Mesendoderm (in vitro differentiated cells): ENCODE measurements around the gene WDR76.

Experiments used
- DNase-seq: peaks from one replicate; pipeline ENCODE4 v3.0.0; 2013
- H2AK5ac ChIP-seq: 2 replicates; pipeline ENCODE4 v1.6.1; 2013; ENCODE audit warnings: low read length, inconsistent platforms
- H2BK120ac ChIP-seq: 2 replicates; pipeline ENCODE4 v1.6.1; 2013; ENCODE audit warnings: low read depth, mild to moderate bottlenecking, low read length, moderate library complexity, mixed read lengths
- H2BK15ac ChIP-seq: replicated peaks from 2 replicates; pipeline ENCODE4 v1.6.1; 2013; ENCODE audit warnings: low read depth, mild to moderate bottlenecking, moderate library complexity
- H2BK5ac ChIP-seq: 2 replicates; pipeline ENCODE4 v1.6.1; 2013; ENCODE audit warnings: low read length, inconsistent platforms
- H3K18ac ChIP-seq: 2 replicates; pipeline ENCODE4 v1.6.1; 2013; ENCODE audit warnings: mild to moderate bottlenecking, low read length, mixed read lengths
- H3K23ac ChIP-seq: one replicate; pipeline ENCODE4 v1.6.1; 2013; ENCODE audit warnings: low read length
- H3K27ac ChIP-seq: 2 replicates; pipeline ENCODE4 v1.5.1; 2013; ENCODE audit warnings: low read depth, mild to moderate bottlenecking, inconsistent platforms, low read length, moderate library complexity
- H3K27me3 ChIP-seq: 2 replicates; pipeline ENCODE4 v1.6.1; 2013; ENCODE audit warnings: low read length, control low read depth, mild to moderate bottlenecking, inconsistent platforms; ENCODE audit not compliant: insufficient read depth, poor library complexity
- H3K36me3 ChIP-seq: 2 replicates; pipeline ENCODE4 v1.6.1; 2013; ENCODE audit warnings: low read length, inconsistent platforms; ENCODE audit not compliant: control insufficient read depth, insufficient read depth
- H3K4ac ChIP-seq: one replicate; pipeline ENCODE4 v1.6.1; 2013; ENCODE audit warnings: low read depth, mild to moderate bottlenecking, low read length, moderate library complexity
- H3K4me1 ChIP-seq: 2 replicates; pipeline ENCODE4 v1.6.1; 2013; ENCODE audit warnings: low read depth, low read length, inconsistent platforms; ENCODE audit not compliant: control insufficient read depth
- H3K4me2 ChIP-seq: 2 replicates; pipeline ENCODE4 v1.6.1; 2013; ENCODE audit warnings: low read length
- H3K4me3 ChIP-seq: 2 replicates; pipeline ENCODE4 v1.5.1; 2013; ENCODE audit warnings: mild to moderate bottlenecking, low read length
- H3K56ac ChIP-seq: one replicate; pipeline ENCODE4 v1.6.1; 2013; ENCODE audit warnings: low read length
- H3K79me1 ChIP-seq: 2 replicates; pipeline ENCODE4 v1.6.1; 2013; ENCODE audit warnings: low read length, inconsistent platforms
- H3K79me2 ChIP-seq: 2 replicates; pipeline ENCODE4 v1.6.1; 2013; ENCODE audit warnings: mild to moderate bottlenecking, low read length; ENCODE audit not compliant: control insufficient read depth, insufficient read depth
- H3K9ac ChIP-seq: 2 replicates; pipeline ENCODE4 v1.6.1; 2013; ENCODE audit warnings: low read length, inconsistent platforms
- H4K5ac ChIP-seq: one replicate; pipeline ENCODE4 v1.6.1; 2013; ENCODE audit warnings: low read length
- H4K8ac ChIP-seq: one replicate; pipeline ENCODE4 v1.6.1; 2013; ENCODE audit warnings: low read depth, mild to moderate bottlenecking, control low read depth, low read length, moderate library complexity
- WGBS: extraction: QIAGEN DNeasy Blood & Tissue Kit; methylation state at CpG from one replicate; pipeline ENCODE4 v1.1.7; 2013; ENCODE audit warnings: low lambda C conversion rate, missing lambda C conversion rate; ENCODE audit not compliant: insufficient coverage; ENCODE audit errors: extremely low coverage; 5-methylcytosine and 5-hydroxymethylcytosine counted together

The WDR76 gene

DNA sequence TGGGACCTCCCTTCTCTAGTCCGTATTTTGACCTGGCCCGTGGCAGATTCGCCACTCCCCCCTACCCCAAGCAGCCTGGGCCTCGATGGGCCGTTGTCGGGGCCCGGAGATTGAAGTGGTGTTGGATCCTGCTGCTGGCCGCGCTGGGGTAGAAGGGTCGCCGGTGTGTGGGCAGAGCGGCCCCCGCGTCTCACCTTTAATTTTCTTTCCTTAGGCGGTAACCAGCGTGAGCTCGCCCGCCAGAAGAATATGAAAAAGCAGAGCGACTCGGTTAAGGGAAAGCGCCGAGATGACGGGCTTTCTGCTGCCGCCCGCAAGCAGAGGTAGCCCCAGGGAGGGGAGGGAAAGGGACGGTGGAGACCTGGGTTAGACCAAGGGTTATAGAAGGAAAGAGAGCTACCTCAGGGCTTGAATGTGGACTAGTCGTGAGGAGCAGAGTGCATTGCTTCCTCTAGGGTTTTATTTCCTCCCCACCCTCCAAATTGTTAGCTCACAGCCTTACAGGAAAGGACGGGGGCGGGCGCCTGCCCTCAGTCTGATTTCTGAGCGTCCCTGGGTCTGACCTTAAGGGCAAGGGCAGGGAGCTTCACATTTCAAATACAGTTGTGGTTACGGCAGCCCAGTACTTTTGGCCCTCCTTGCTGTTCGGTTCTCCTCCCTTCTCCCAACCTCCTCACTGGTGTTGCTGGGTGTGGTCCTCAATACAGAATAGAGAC, 33.9 kb upstream of the WDR76 start:
- DNase-seq: peak; percentile 59
- peak overlapping the region; percentile 99 for H3K9ac ChIP-seq
- H3K27ac ChIP-seq: peak overlapping the region; percentile 21
- H3K56ac ChIP-seq: peak overlapping the region; percentile 98
- H3K36me3 ChIP-seq: peaks cover 2% of the 10 kb centered on the region
- no CpG with 5 or more reads among the region's 33 CpGs for WGBS
- H4K8ac ChIP-seq: no peak overlapping the region
- H3K4me1 ChIP-seq: peaks cover 23% of the 10 kb centered on the region
- H3K4me2 ChIP-seq: peak overlapping the region; percentile 92
- peaks cover 20% of the 10 kb centered on the region for H3K79me1 ChIP-seq
- H3K4me3 ChIP-seq: peak overlapping the region; percentile 95
- H3K23ac ChIP-seq: peak overlapping the region; percentile 91
- peak overlapping the region; percentile 30 for H2BK5ac ChIP-seq
- H3K79me2 ChIP-seq: peaks cover 16% of the 10 kb centered on the region
- H2AK5ac ChIP-seq: peak overlapping the region; percentile 48
- H3K4ac ChIP-seq: peak overlapping the region; percentile 95
- H3K18ac ChIP-seq: peak overlapping the region; percentile 78
- no peak overlapping the region for H4K5ac ChIP-seq
- no peaks in the 10 kb centered on the region for H3K27me3 ChIP-seq
- no peak overlapping the region for H2BK120ac ChIP-seq
- H2BK15ac ChIP-seq: no peak overlapping the region

DNA sequence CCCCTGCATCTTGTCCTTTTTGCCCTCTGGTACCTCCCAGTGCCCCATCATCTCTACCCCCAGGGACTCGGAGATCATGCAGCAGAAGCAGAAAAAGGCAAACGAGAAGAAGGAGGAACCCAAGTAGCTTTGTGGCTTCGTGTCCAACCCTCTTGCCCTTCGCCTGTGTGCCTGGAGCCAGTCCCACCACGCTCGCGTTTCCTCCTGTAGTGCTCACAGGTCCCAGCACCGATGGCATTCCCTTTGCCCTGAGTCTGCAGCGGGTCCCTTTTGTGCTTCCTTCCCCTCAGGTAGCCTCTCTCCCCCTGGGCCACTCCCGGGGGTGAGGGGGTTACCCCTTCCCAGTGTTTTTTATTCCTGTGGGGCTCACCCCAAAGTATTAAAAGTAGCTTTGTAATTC, 33.2 kb upstream of the WDR76 start:
- Histone ChIP-seq H2BK15ac (no peak overlapping the region), H2BK5ac (no peak overlapping the region), H4K8ac (no peak overlapping the region), H2BK120ac (no peak overlapping the region), H3K56ac (peak overlapping the region; percentile 98), H3K4me3 (no peak overlapping the region), H3K4me1 (peaks cover 23% of the 10 kb centered on the region), H3K79me2 (peaks cover 16% of the 10 kb centered on the region), H3K4ac (no peak overlapping the region), H3K23ac (no peak overlapping the region), H3K9ac (peak overlapping the region; percentile 99), H4K5ac (no peak overlapping the region), H3K27me3 (no peaks in the 10 kb centered on the region), H3K36me3 (peaks cover 2% of the 10 kb centered on the region), H2AK5ac (no peak overlapping the region), H3K79me1 (peaks cover 20% of the 10 kb centered on the region), H3K18ac (no peak overlapping the region), H3K4me2 (peak overlapping the region; percentile 92), H3K27ac (no peak overlapping the region)
- DNase-seq: no peak
- no CpG with 5 or more reads among the region's 10 CpGs for WGBS

DNA sequence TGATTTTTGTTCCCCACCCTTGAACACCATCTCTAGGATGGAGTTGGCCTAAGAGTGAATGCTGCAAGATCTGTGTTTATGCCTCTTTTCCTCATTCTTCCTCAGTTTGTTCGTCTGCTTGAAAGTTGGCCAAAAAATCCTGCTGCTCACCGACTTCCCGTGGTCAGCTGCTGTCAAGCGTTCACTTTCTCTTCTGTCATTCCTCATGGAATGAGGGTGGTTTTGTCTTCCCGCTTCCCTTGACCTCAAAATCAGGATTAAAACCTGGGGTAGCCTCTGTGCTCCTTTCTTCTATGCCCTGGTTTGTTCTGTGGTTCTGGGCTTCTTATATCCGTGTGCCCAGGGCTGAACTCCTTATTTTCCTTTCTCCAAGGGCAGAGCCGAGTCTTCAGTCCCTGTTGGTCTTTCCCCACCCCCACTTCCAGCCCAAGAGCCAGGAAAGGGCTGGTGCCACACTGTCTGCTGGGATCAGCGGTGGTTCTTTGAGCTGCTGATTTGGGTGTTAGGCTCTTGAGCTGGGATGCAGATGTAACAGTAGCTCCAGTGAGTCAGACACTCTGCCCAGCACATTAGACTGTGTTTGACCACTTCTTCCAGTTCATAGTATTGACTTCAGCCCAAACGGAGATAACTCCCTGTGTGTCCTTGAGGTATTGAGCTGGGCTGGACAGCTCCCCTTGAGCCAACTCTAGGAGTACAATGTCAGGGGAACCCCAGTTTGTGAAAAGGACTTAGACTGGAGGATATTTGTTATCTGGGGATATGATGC, 32.3 kb upstream of the WDR76 start:
- Histone ChIP-seq H3K23ac (no peak overlapping the region), H3K79me2 (peaks cover 16% of the 10 kb centered on the region), H3K4me2 (no peak overlapping the region), H2BK5ac (no peak overlapping the region), H3K18ac (no peak overlapping the region), H3K9ac (no peak overlapping the region), H2BK120ac (no peak overlapping the region), H3K4me3 (no peak overlapping the region), H4K8ac (no peak overlapping the region), H3K27ac (no peak overlapping the region), H3K27me3 (no peaks in the 10 kb centered on the region), H3K4ac (no peak overlapping the region), H3K79me1 (peaks cover 20% of the 10 kb centered on the region), H3K36me3 (peaks cover 2% of the 10 kb centered on the region), H2AK5ac (no peak overlapping the region), H3K56ac (no peak overlapping the region), H4K5ac (no peak overlapping the region), H2BK15ac (no peak overlapping the region), H3K4me1 (peaks cover 23% of the 10 kb centered on the region)
- no CpG with 5 or more reads among the region's 9 CpGs for WGBS
- DNase-seq: peak; percentile 46

DNA sequence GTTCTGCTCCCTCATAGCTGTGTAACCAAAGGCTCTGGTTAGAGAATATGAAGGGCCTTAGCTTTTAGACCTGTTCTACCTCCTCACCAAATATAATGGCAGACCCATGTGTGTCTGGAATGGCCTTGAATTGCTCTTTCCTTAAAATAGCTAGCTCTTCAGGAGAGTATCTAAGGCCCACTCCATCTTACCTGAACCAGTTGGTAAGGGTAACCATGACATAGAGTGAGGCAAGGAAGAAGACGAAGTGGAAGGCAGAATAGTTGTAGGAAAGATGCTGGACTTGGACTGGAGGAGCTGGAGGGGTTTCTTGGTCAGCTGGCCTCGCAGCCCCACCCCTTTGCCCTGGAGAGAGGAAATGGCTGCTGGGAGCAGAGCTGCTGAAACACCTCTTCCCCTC, 31.6 kb upstream of the WDR76 start:
- Histone ChIP-seq H4K5ac (no peak overlapping the region), H3K23ac (no peak overlapping the region), H3K4ac (no peak overlapping the region), H3K27me3 (no peaks in the 10 kb centered on the region), H4K8ac (no peak overlapping the region), H3K79me1 (peaks cover 20% of the 10 kb centered on the region), H3K9ac (no peak overlapping the region), H3K79me2 (peaks cover 16% of the 10 kb centered on the region), H3K4me1 (peaks cover 26% of the 10 kb centered on the region), H2BK5ac (no peak overlapping the region), H3K56ac (no peak overlapping the region), H3K4me3 (no peak overlapping the region), H2BK120ac (no peak overlapping the region), H2BK15ac (no peak overlapping the region), H3K27ac (no peak overlapping the region), H3K18ac (no peak overlapping the region), H3K4me2 (no peak overlapping the region), H2AK5ac (no peak overlapping the region), H3K36me3 (peaks cover 2% of the 10 kb centered on the region)
- no CpG with 5 or more reads among the region's 2 CpGs for WGBS
- DNase-seq: no peak

DNA sequence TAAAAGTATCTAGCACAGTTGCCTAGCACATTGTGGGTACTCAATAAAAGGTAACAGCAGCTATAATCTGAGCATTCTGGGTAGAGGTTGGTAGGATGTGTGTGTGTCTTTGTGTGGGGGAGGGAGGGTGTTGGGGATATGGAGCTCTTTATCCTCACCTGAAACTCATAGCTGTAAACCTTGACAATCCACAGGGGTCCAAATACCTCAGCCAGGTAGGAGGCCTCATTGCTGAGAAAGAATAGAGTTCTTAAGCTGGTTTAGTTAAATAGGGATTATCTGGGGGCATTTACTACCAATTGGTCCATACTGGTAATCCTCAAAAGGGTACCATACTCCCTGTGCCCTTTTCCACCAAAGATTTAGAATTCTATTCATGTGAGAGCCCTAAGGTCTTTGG, 30.8 kb upstream of the WDR76 start:
- DNase-seq: peak; percentile 63
- no peak overlapping the region for H3K4me3 ChIP-seq
- H3K9ac ChIP-seq: no peak overlapping the region
- peaks cover 2% of the 10 kb centered on the region for H3K36me3 ChIP-seq
- H3K56ac ChIP-seq: no peak overlapping the region
- no peak overlapping the region for H2BK5ac ChIP-seq
- H2AK5ac ChIP-seq: no peak overlapping the region
- H3K4me1 ChIP-seq: peaks cover 27% of the 10 kb centered on the region
- no peak overlapping the region for H3K18ac ChIP-seq
- H4K8ac ChIP-seq: no peak overlapping the region
- peaks cover 22% of the 10 kb centered on the region for H3K79me1 ChIP-seq
- H2BK120ac ChIP-seq: no peak overlapping the region
- no peak overlapping the region for H4K5ac ChIP-seq
- no peaks in the 10 kb centered on the region for H3K27me3 ChIP-seq
- H3K27ac ChIP-seq: no peak overlapping the region
- no peak overlapping the region for H3K4me2 ChIP-seq
- H3K79me2 ChIP-seq: peaks cover 21% of the 10 kb centered on the region
- H3K23ac ChIP-seq: no peak overlapping the region
- no peak overlapping the region for H2BK15ac ChIP-seq
- H3K4ac ChIP-seq: no peak overlapping the region
